ENCODE data around the gene BTG2.
"Not testable (repeated sequence)": the region's sequence is repeated elsewhere in the genome, so short reads cannot be mapped to it uniquely, and the experiment has no call there.

Gene BTG2

DNA sequence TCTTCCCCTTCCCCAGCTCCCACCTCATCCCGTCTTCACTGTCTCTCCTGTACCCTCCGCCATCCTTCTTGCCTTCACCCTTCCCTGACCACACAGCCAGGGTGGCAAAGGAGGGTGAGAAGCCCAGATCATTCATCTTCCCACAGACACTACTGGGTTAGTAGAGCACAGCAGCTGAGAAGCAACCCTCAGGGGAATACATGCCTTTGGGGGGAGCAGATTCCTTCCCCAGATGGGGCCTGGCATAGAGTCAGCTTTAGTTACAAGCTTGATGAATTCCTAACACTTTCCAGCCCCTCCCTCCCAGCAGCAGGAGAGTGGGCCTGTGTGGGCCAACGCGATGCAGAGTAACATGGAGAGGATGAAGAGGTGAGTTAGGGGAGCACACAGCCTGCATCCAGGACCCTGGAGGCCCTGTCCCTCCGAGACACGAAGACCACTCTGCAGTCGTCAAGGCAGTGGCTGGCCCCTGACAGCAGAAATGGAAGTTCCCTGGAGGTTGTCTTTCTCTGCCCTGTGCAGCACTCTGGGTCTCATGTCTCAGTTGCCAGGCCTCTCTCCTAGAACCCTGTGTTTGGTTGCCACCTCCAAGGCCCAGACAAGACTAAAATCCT, 8.8 kb upstream of the BTG2 start:
- Histone ChIP-seq H3K27ac (ENCODE audit: low read length) (no peak overlapping the region), H3K9me3 (replicated peaks; ENCODE audit: insufficient read depth, low read length) (no peaks in the 10 kb centered on the region), H3K4me1 (ENCODE audit: low read length) (peaks cover 62% of the 10 kb centered on the region), H3K9ac (ENCODE audit: low read length) (no peak overlapping the region), H3F3A (ENCODE audit: insufficient read depth, low read length) (peaks cover 32% of the 10 kb centered on the region), H3K4me3 (ENCODE audit: low read length) (no peak overlapping the region), H3K79me2 (ENCODE audit: low read length) (0 out of 2 replicates have a peak, but pooled peaks cover under 1% of the 10 kb centered on the region), H3K9me2 (replicated peaks; ENCODE audit: insufficient read depth, low read length) (no peaks in the 10 kb centered on the region), H3K4me2 (ENCODE audit: low read depth, low read length) (no peak overlapping the region), H3K36me3 (replicated peaks; ENCODE audit: insufficient read depth, low read length) (no peaks in the 10 kb centered on the region), H3K27me3 (replicated peaks; ENCODE audit: insufficient read depth, low read length) (no peaks in the 10 kb centered on the region), H2AFZ (ENCODE audit: low read length) (no peak overlapping the region), H4K20me1 (ENCODE audit: insufficient read depth, low read length) (no peaks in the 10 kb centered on the region)
- TF ChIP-seq EZH2 (optimal IDR thresholded peaks at IDR 0.05; ENCODE audit: low read depth, low read length) (no peak), EZH2phosphoT487 (IDR thresholded peaks at IDR 0.05; ENCODE audit: low read length) (no peak)
- TF ChIP-seq, protein P1, sequence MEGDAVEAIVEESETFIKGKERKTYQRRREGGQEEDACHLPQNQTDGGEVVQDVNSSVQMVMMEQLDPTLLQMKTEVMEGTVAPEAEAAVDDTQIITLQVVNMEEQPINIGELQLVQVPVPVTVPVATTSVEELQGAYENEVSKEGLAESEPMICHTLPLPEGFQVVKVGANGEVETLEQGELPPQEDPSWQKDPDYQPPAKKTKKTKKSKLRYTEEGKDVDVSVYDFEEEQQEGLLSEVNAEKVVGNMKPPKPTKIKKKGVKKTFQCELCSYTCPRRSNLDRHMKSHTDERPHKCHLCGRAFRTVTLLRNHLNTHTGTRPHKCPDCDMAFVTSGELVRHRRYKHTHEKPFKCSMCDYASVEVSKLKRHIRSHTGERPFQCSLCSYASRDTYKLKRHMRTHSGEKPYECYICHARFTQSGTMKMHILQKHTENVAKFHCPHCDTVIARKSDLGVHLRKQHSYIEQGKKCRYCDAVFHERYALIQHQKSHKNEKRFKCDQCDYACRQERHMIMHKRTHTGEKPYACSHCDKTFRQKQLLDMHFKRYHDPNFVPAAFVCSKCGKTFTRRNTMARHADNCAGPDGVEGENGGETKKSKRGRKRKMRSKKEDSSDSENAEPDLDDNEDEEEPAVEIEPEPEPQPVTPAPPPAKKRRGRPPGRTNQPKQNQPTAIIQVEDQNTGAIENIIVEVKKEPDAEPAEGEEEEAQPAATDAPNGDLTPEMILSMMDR (IDR thresholded peaks at IDR 0.05; ENCODE audit: low read length) = no peak
- no peak for DNase-seq

DNA sequence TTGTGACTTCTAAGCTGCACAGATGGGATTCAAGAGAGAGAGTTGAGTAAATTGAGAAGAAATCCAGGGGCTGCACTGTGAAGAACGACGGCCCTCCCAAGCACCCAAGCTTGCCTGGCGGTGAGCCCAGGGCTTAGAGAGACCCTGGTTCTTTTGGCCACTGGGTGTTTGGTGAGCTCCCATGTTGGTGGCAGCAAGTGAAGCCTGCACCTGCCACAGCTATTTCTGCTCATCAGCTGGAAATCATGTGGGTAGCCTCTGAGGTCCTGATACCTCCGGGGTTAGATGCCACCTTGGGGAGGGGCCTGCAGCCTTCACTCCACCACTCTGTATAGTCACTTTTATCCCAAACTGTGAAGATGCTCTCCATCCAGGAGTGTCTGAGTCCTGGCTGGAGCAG, 6.2 kb upstream of the BTG2 start:
- Histone ChIP-seq H3F3A (ENCODE audit: insufficient read depth, low read length) (peaks cover 50% of the 10 kb centered on the region), H3K27me3 (replicated peaks; ENCODE audit: insufficient read depth, low read length) (no peaks in the 10 kb centered on the region), H3K4me1 (ENCODE audit: low read length) (peaks cover 81% of the 10 kb centered on the region), H3K36me3 (replicated peaks; ENCODE audit: insufficient read depth, low read length) (no peaks in the 10 kb centered on the region), H4K20me1 (ENCODE audit: insufficient read depth, low read length) (no peaks in the 10 kb centered on the region), H3K27ac (ENCODE audit: low read length) (peak overlapping the region; percentile 95), H3K9ac (ENCODE audit: low read length) (peak overlapping the region; percentile 85), H3K4me3 (ENCODE audit: low read length) (peak overlapping the region; percentile 39), H3K9me3 (replicated peaks; ENCODE audit: insufficient read depth, low read length) (no peaks in the 10 kb centered on the region), H3K9me2 (replicated peaks; ENCODE audit: insufficient read depth, low read length) (no peaks in the 10 kb centered on the region), H3K79me2 (ENCODE audit: low read length) (peaks cover 19% of the 10 kb centered on the region), H3K4me2 (ENCODE audit: low read depth, low read length) (peak overlapping the region; percentile 89), H2AFZ (ENCODE audit: low read length) (no peak overlapping the region)
- DNase-seq = peak; percentile 99
- TF ChIP-seq EZH2phosphoT487 (IDR thresholded peaks at IDR 0.05; ENCODE audit: low read length) = no peak
- TF ChIP-seq, protein P1 (IDR thresholded peaks at IDR 0.05; ENCODE audit: low read length) = peak; percentile 51

DNA sequence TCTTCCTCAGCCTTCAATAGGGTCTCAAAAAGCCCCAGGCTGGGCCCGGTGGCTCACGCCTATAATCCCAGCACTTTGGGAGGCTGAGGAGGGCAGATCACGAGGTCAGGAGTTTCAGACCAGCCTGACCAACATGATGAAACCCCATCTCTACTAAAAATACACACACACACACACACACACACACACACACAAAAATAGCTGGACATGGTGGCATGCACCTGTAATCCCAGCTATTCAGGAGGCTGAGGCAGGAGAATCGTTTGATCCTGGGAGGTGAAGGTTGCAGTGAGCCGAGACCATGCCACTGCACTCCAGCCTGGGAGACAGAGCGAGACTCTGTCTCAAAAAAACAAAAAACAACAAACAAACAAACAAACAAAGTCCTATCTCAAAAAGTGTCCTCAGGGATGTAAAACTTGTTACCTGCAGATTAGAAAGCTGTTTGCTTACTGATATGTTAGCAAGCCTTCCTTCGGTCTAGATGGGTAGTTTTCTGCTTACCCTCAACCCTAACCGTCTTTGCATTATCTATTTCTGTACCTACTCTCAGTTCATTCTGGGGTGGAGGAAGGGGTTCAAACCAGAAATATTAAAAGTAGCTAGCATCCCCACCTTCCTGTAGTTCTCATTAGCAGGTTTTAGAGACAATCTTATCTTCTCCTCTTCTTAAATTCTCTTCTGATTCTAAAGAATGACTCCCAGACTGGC, 5.4 kb upstream of the BTG2 start:
- not testable (repeated sequence) for H3K27me3 ChIP-seq (replicated peaks; ENCODE audit: insufficient read depth, low read length); H3K36me3 ChIP-seq (replicated peaks; ENCODE audit: insufficient read depth, low read length); H3K9me2 ChIP-seq (replicated peaks; ENCODE audit: insufficient read depth, low read length); H4K20me1 ChIP-seq (ENCODE audit: insufficient read depth, low read length); H2AFZ ChIP-seq (ENCODE audit: low read length); H3K9me3 ChIP-seq (replicated peaks; ENCODE audit: insufficient read depth, low read length)
- Histone ChIP-seq H3K4me3 (ENCODE audit: low read length) (peak overlapping the region; percentile 39), H3K79me2 (ENCODE audit: low read length) (peaks cover 26% of the 10 kb centered on the region), H3K4me1 (ENCODE audit: low read length) (peaks cover 85% of the 10 kb centered on the region), H3F3A (ENCODE audit: insufficient read depth, low read length) (peaks cover 52% of the 10 kb centered on the region), H3K4me2 (ENCODE audit: low read depth, low read length) (peak overlapping the region; percentile 89), H3K9ac (ENCODE audit: low read length) (peak overlapping the region; percentile 85), H3K27ac (ENCODE audit: low read length) (peak overlapping the region; percentile 95)
- DNase-seq = peak; percentile 81
